CD14-positive monocyte (primary cell): ENCODE measurements around the gene GSK3A. TPM values are rescaled to one million over a fixed set of nuclear protein-coding genes. Genes with fewer than 3 reads are reported as not detected.

Source experiments
- DNase-seq, 3 donors: peaks; one replicate each; pipeline ENCODE4 v3.0.0-alpha.2; 2011 to 2022
- H2AFZ ChIP-seq: 2 replicates; pipeline ENCODE4 v1.6.0; 2012; ENCODE audit warnings: mild to moderate bottlenecking, low read depth, low read length, inconsistent platforms; ENCODE audit not compliant: insufficient read depth, poor library complexity, severe bottlenecking
- H3K27ac ChIP-seq, 2 donors: 1 replicate in 1 of 2; 2 replicates in 1 of 2; pipeline ENCODE4 v1.5.1; 2012 to 2013; ENCODE audit warnings: low read length in 2 of 2, control low read depth in 1 of 2, inconsistent platforms in 1 of 2, low read depth in 1 of 2, mild to moderate bottlenecking in 1 of 2
- H3K27me3 ChIP-seq, 2 donors: one replicate each; pipeline versions ENCODE4 v1.6.0 to v1.6.1; 2011 to 2013; ENCODE audit warnings: low read length in 2 of 2; ENCODE audit not compliant: control insufficient read depth in 2 of 2, insufficient read depth in 2 of 2
- H3K36me3 ChIP-seq, 2 donors: replicated peaks in 1 of 2; 1 replicate in 1 of 2; 2 replicates in 1 of 2; pipeline versions ENCODE4 v1.5.1 to v1.6.1; 2012 to 2013; ENCODE audit warnings: low read length in 2 of 2, control low read depth in 1 of 2, inconsistent platforms in 1 of 2, mild to moderate bottlenecking in 1 of 2; ENCODE audit not compliant: insufficient read depth in 2 of 2, control insufficient read depth in 1 of 2
- H3K4me1 ChIP-seq, 2 donors: 1 replicate in 1 of 2; 2 replicates in 1 of 2; pipeline versions ENCODE4 v1.5.1 to v1.6.1; 2012 to 2013; ENCODE audit warnings: low read length in 2 of 2, control low read depth in 1 of 2, inconsistent platforms in 1 of 2, mild to moderate bottlenecking in 1 of 2, moderate library complexity in 1 of 2; ENCODE audit not compliant: insufficient read depth in 2 of 2, control insufficient read depth in 1 of 2
- H3K4me2 ChIP-seq: replicated peaks from 2 replicates; pipeline ENCODE3; 2012; ENCODE audit warnings: low read length, moderate library complexity, mild to moderate bottlenecking; ENCODE audit not compliant: poor library complexity, severe bottlenecking; ENCODE audit errors: extremely low read depth
- H3K4me3 ChIP-seq, 3 experiments: fragments of 200-600 bp in 1 of 3; sonication (generic) in 1 of 3; replicated peaks in 1 of 3; 1 replicate in 2 of 3; 2 replicates in 1 of 3; pipeline ENCODE4 v1.5.1; 2011 to 2013; ENCODE audit warnings: low read length in 3 of 3, mild to moderate bottlenecking in 3 of 3, control low read depth in 2 of 3, low read depth in 2 of 3, inconsistent platforms in 1 of 3, moderate library complexity in 1 of 3
- H3K79me2 ChIP-seq: 2 replicates; pipeline ENCODE4 v1.6.0; 2012; ENCODE audit warnings: mild to moderate bottlenecking, control low read depth, inconsistent platforms, low read length, moderate library complexity; ENCODE audit not compliant: insufficient read depth
- H3K9ac ChIP-seq: 2 replicates; pipeline ENCODE4 v1.6.0; 2017; ENCODE audit warnings: low read length, mild to moderate bottlenecking; ENCODE audit not compliant: insufficient read depth, poor library complexity, severe bottlenecking
- H3K9me3 ChIP-seq, 2 donors: replicated peaks in 1 of 2; 1 replicate in 1 of 2; 2 replicates in 1 of 2; pipeline versions ENCODE4 v1.5.1 to v1.6.1; 2012 to 2013; ENCODE audit warnings: low read length in 2 of 2, control low read depth in 1 of 2; ENCODE audit not compliant: control insufficient read depth in 1 of 2, insufficient read depth in 1 of 2
- H4K20me1 ChIP-seq: 2 replicates; pipeline ENCODE4 v1.6.0; 2012; ENCODE audit warnings: mild to moderate bottlenecking, low read length, control low read depth, moderate library complexity; ENCODE audit not compliant: insufficient read depth
- H3K27ac Mint-ChIP-seq, 7 donors: one replicate each; pipeline ENCODE4 v1.8.0; 2020; ENCODE audit warnings: mild to moderate bottlenecking in 7 of 7, mixed read lengths in 7 of 7, moderate library complexity in 6 of 7, inconsistent platforms in 2 of 7
- H3K27me3 Mint-ChIP-seq, 3 donors: one replicate each; pipeline ENCODE4 v1.8.0; 2021 to 2022; ENCODE audit warnings: low read depth in 3 of 3, mild to moderate bottlenecking in 3 of 3, mixed read lengths in 3 of 3, moderate library complexity in 3 of 3, inconsistent platforms in 1 of 3
- H3K36me3 Mint-ChIP-seq, 2 donors: one replicate each; pipeline ENCODE4 v1.8.0; 2020; ENCODE audit warnings: mixed read lengths in 2 of 2, inconsistent platforms in 1 of 2, mild to moderate bottlenecking in 1 of 2
- H3K4me1 Mint-ChIP-seq: one replicate; pipeline ENCODE4 v1.8.0; 2020; ENCODE audit warnings: mild to moderate bottlenecking, mixed read lengths
- H3K4me3 Mint-ChIP-seq, 2 donors: one replicate each; pipeline ENCODE4 v1.8.0; 2020; ENCODE audit warnings: mild to moderate bottlenecking in 2 of 2, mixed read lengths in 2 of 2, moderate library complexity in 1 of 2
- H3K9me3 Mint-ChIP-seq, 7 donors: one replicate each; pipeline ENCODE4 v1.8.0; 2020 to 2022; ENCODE audit warnings: mixed read lengths in 7 of 7, mild to moderate bottlenecking in 6 of 7, moderate library complexity in 6 of 7, inconsistent platforms in 2 of 7
- WGBS: methylation state at CpG from one replicate; pipeline ENCODE4 v1.1.5; 2013; ENCODE audit warnings: missing lambda C conversion rate; ENCODE audit not compliant: insufficient coverage; 5-methylcytosine and 5-hydroxymethylcytosine counted together
- intact Hi-C, 2 donors: fragments of 100-400 bp; cut with micrococcal nuclease; formaldehyde crosslinking; loops; one replicate each; pipeline versions ENCODE4 v1.15.0 to v1.15.1; 2023
- polyA plus RNA-seq, 3 donors: library from polyadenylated mRNA; depleted of rRNA in 1 of 3; unstranded in 2 of 3; stranded (reverse) in 1 of 3; fragments of 300-500 nt in 2 of 3; fragments of >200 nt in 1 of 3; fragmentation: Illumina TruSeq in 2 of 3; gene quantifications; 1 replicate in 2 of 3; 2 replicates in 1 of 3; pipeline ENCODE4 v1.2.3, GENCODE V29; 2012 to 2021
- TF ChIP-seq, protein P1 (sequence below): fragments of 200-600 bp; IDR thresholded peaks from one replicate; pipeline ENCODE4 v1.8.0; 2022; ENCODE audit warnings: antibody characterized with exemption, mild to moderate bottlenecking

Gene GSK3A
- polyA plus RNA-seq, 3 donors, result 12.3 to 47.2 (median 14.9) TPM

DNA sequence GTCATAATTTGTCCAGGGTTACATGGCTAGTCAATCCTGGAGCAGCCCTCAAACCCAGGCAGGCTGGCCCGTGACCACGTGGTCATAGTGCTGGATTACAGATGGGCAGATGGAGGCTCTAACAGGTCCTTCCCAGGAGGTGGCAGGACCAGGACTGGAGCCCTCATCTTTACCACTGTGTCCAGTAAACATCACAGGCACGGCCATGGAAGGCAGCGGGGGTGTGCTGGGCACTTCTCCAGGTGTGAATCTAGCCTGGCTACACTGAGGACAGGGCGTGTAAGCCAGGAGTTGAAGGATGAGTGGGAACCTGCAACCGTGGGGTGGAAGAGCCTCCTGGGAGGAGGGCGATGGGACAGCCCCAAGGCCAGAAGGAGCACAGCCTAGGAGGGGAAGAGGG is 32.7 kb upstream of the GSK3A start:
- Mint-ChIP-seq H3K4me1 (peaks cover 53% of the 10 kb centered on the region), H3K4me3 (no peak overlapping the region), H3K9me3 (no peaks in the 10 kb centered on the region), H3K27ac (peak overlapping the region in 2 of 7 donors; percentile 10 to 54), H3K36me3 (peaks cover 41 to 62% of the 10 kb centered on the region in 2 donors), H3K27me3 (peaks cover 0 to 5% (median 0%) of the 10 kb centered on the region in 3 donors)
- Histone ChIP-seq H2AFZ (no peak overlapping the region), H3K79me2 (peaks cover 88% of the 10 kb centered on the region), H4K20me1 (peaks cover 64% of the 10 kb centered on the region), H3K27ac (no peak overlapping the region), H3K9ac (no peak overlapping the region), H3K4me3 (no peak overlapping the region), H3K9me3 (no peaks in the 10 kb centered on the region), H3K4me1 (peaks cover 36 to 60% of the 10 kb centered on the region in 2 donors), H3K36me3 (peaks cover 40 to 59% of the 10 kb centered on the region in 2 donors), H3K4me2 (no peak overlapping the region), H3K27me3 (no peaks in the 10 kb centered on the region)
- no peak for DNase-seq
- intact Hi-C loops, result no loop called here
- 100% methylated on average over 4 of the region's 7 CpGs for WGBS
- TF ChIP-seq, protein P1, sequence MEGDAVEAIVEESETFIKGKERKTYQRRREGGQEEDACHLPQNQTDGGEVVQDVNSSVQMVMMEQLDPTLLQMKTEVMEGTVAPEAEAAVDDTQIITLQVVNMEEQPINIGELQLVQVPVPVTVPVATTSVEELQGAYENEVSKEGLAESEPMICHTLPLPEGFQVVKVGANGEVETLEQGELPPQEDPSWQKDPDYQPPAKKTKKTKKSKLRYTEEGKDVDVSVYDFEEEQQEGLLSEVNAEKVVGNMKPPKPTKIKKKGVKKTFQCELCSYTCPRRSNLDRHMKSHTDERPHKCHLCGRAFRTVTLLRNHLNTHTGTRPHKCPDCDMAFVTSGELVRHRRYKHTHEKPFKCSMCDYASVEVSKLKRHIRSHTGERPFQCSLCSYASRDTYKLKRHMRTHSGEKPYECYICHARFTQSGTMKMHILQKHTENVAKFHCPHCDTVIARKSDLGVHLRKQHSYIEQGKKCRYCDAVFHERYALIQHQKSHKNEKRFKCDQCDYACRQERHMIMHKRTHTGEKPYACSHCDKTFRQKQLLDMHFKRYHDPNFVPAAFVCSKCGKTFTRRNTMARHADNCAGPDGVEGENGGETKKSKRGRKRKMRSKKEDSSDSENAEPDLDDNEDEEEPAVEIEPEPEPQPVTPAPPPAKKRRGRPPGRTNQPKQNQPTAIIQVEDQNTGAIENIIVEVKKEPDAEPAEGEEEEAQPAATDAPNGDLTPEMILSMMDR, result no peak

DNA sequence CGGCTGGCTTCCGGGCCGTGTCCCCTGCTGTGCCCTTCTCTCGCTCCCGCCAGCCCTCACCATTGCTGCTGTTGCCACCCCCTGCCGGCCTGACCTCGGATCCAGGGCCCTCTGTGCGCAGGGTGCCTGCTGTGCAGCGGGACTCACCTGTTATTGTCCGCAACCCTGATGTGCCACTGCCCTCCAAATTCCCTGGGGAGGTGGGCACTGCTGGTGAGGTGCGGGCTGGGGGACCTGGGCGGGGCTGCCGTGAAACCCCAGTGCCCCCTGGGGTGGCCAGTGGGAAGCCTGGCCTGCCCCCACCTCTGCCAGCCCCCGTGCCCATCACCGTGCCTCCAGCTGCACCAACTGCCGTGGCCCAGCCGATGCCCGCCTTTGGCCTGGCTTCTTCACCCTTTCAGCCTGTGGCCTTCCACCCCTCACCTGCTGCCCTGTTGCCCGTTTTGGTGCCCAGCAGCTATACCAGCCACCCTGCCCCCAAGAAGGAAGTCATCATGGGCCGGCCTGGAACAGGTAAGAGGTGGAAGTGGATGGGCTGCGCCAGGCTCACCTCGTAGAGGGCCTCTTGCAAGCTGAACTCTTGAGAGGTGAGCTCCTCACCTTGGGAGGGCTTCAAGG is 31.8 kb upstream of the GSK3A start:
- TF ChIP-seq, protein P1, result no peak
- intact Hi-C loops, result no loop called here
- no peaks in the 10 kb centered on the region for H3K9me3 ChIP-seq
- H3K4me1 ChIP-seq, result peaks cover 35 to 58% of the 10 kb centered on the region in 2 donors
- no peak overlapping the region for H3K4me3 ChIP-seq
- 97% methylated on average over 21 of the region's 22 CpGs for WGBS
- no peak overlapping the region for H3K9ac ChIP-seq
- peaks cover 58% of the 10 kb centered on the region for H4K20me1 ChIP-seq
- H3K27me3 Mint-ChIP-seq, result peaks cover 0 to 6% (median 0%) of the 10 kb centered on the region in 3 donors
- peaks cover 89% of the 10 kb centered on the region for H3K79me2 ChIP-seq
- peaks cover 40 to 59% of the 10 kb centered on the region in 2 donors for H3K36me3 ChIP-seq
- no peak overlapping the region for H3K4me3 Mint-ChIP-seq
- peak in 1 of 3 donors; percentile 6 for DNase-seq
- no peak overlapping the region for H3K4me2 ChIP-seq
- H3K36me3 Mint-ChIP-seq, result peaks cover 41 to 62% of the 10 kb centered on the region in 2 donors
- no peaks in the 10 kb centered on the region for H3K27me3 ChIP-seq
- H2AFZ ChIP-seq, result no peak overlapping the region
- H3K9me3 Mint-ChIP-seq, result peaks cover 0 to 2% (median 0%) of the 10 kb centered on the region in 7 donors
- peaks cover 54% of the 10 kb centered on the region for H3K4me1 Mint-ChIP-seq
- no peak overlapping the region for H3K27ac ChIP-seq
- H3K27ac Mint-ChIP-seq, result peak overlapping the region in 1 of 7 donors; percentile 54
